Kidney tubule cell (primary cell): Measurements from ENCODE around the gene TCF4.
A peak's percentile ranks its signal among the peaks of the same experiment; 100 is the strongest.

Experiments
- DNase-seq: peaks from one replicate; pipeline ENCODE4 v3.0.0-alpha.2; 2018; ENCODE audit warnings: low spot score

TCF4 gene

GRCh38 chr18:55503167-55503820 is 84.7 kb downstream of the TCF4 start:
- DNase-seq, result peak; percentile 19

- peak; percentile 48 for DNase-seq
These were observed 85.8 kb downstream of the TCF4 start for GRCh38 chr18:55501982-55502710.

GRCh38 chr18:55501579-55501978 is 86.4 kb downstream of the TCF4 start:
- DNase-seq, result no peak

GRCh38 chr18:55500316-55501086 is 87.5 kb downstream of the TCF4 start:
- DNase-seq, result peak; percentile 52

GRCh38 chr18:55499526-55499925 is 88.5 kb downstream of the TCF4 start:
- DNase-seq, result no peak

GRCh38 chr18:55497825-55498403 is 90.1 kb downstream of the TCF4 start:
- DNase-seq, result no peak

DNA sequence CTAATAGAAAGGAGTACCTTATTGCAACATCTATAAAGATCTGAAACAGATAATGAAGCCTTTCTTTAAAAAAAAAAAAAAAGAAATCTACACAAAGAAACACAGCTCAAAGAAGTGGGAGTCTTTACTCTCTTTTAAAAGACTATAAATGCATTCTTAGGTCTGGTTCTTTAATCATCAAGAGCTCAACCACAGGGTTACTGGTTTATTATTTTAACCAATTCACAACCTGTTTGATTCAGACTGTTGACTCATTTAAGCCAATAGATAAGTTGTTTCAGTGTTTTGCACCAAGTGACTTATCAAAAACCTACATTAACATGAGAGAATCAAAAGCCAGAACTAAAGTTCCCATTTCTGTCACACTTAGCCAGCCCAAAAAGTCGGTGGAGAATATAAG is 93.1 kb downstream of the TCF4 start:
- DNase-seq, result peak; percentile 50

- DNase-seq, result no peak
These were observed 93.6 kb downstream of the TCF4 start for GRCh38 chr18:55494441-55494840.

DNA sequence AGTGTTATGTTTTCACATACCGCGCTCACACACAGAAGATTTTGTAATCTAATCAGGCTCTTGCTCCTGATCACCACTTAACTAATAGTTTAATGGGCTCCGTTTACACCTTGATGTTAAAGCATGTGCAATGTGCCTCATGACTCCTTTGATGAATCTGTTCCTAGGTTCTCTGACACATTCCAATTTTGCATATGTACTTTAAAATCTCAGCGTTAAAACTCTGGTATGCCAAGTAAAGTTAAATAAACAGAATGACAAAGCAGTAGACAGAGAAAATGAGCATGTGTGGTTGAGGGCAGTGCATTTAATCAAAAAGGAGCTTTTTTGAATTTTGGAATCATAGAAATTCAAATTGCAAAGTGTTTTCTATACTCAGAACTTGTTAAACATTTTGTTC is 96.4 kb downstream of the TCF4 start:
- no peak for DNase-seq

- no peak for DNase-seq
These were observed 98.7 kb downstream of the TCF4 start for GRCh38 chr18:55489034-55489986.

GRCh38 chr18:55488473-55488872 is 99.5 kb downstream of the TCF4 start:
- DNase-seq, result no peak

DNA sequence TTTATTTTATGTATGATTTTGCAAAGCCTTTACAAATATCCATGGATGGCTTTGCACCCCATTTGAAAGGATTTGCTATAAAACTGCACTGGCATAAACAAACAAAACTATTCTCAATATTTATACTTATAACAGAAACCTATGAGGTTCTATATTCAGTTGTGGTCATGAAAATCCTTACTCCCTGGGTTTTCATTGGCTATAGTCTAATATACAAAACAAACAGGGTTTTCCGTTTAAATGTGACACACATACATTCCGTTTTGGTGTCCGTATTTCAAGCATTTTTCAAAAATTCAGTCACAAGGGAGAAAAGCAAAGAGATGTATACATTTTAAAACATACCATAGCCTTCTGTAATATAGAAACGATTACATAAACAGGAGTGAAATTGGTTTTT is 100.0 kb downstream of the TCF4 start:
- no peak for DNase-seq

GRCh38 chr18:55486936-55487335 is 101.1 kb downstream of the TCF4 start:
- no peak for DNase-seq

GRCh38 chr18:55485666-55486065 is 102.3 kb downstream of the TCF4 start:
- DNase-seq, result no peak

DNA sequence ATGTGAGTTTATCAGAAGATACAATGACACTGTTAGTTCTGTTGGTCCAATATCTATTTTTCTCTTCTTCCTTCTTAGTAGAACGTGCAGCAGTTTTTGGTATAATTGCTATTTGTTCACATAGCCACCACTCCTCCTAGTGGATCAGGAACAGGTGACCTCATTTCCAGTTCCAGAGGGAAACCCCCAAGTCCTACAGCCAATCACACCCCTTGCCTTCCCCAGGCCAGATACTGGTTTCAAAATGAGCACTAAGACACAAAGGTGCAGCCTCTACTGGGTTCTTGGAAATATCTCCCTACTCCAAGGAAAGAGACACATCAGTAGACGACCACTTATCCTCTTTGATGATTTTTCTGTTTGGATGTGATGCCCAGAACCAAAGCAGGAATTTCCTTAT is 103.2 kb downstream of the TCF4 start:
- no peak for DNase-seq

- DNase-seq, result no peak
These were observed 104.6 kb downstream of the TCF4 start for GRCh38 chr18:55483266-55483871.

DNA sequence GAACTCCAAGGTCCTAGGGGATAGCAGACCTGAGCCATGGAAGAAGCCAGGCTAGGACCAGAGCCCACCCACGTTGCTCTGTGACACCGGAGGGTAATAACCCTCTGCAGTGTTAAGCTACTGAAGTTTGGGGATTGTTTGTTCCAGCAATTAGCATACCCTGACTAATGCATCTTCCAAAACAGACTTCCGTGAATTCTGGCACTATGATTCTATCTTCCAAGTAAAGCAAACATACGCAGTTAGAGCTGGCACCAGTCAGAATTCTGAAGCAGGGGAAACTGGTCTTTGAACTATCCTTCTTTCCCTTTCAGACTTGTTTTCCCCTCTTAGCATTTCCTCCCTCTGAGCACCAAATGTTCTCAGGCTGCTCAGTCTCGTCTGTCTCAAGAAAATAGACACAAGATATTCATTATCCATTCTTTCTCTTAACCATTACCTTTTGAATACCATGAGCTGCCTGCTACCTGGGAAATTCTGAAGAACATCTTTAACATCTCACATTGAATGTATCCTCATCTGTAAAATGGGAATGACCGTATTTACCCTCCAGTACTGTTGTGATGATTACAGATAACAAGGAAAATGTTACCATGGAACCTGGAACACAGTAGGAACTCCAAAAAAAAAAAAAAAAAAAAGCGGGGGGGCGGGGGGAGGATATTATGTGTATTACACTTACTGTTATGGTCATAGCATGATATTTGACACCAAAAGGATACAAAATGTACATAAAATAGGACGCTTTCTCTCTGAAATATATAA is 108.2 kb downstream of the TCF4 start:
- DNase-seq, result no peak

GRCh38 chr18:55477860-55478581 is 110.0 kb downstream of the TCF4 start:
- no peak for DNase-seq

- DNase-seq, result peak; percentile 63
These were observed 110.5 kb downstream of the TCF4 start for GRCh38 chr18:55477499-55477859.

DNA sequence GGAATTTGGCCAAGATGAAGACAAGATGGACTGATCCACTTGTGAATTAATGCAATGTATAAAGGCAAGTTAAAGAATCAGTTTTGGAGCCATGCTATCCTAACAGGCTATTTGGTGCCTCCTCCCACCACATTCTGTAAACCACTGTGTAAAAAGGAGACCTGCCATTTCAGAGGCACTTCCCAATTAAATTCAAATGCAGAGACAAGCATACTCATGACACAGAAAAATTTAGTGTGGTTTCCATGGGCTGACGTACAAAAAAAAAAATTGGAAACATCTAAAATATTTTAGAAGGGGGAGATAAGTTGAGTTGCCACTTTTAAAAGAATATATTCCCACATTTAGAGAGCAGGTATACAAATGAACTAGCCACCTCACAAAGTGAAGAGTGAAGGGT is 112.1 kb downstream of the TCF4 start:
- DNase-seq, result no peak
